PC-9 (cell line): ENCODE data around the gene LMBR1. TPM values are rescaled to one million over a fixed set of nuclear protein-coding genes. Genes with fewer than 3 reads are reported as not detected.
"Not testable (repeated sequence)": the region's sequence is repeated elsewhere in the genome, so short reads cannot be mapped to it uniquely, and the experiment has no call there.

ENCODE experiments used
- BruUV-seq: library from RNA; stranded (reverse); fragments of 400-500 nt; replicated peaks from 2 replicates; lab custom pipeline; 2021; lab: Mats Ljungman, UMichigan
- CTCF ChIA-PET: fragments of 300-600 bp; sonication (Branson Sonifier 250); formaldehyde crosslinking; loops from one replicate; lab custom pipeline; 2022; ENCODE audit warnings: antibody characterized with exemption; lab: Charles Lee
- POLR2A ChIA-PET: fragments of 300-600 bp; sonication (Branson Sonifier 250); formaldehyde crosslinking; loops from one replicate; lab custom pipeline; 2022; ENCODE audit warnings: antibody characterized with exemption; ENCODE audit not compliant: unreplicated experiment; lab: Charles Lee
- DNase-seq, 2 experiments: peaks; one replicate each; pipeline versions ENCODE4 v3.0.0 to v3.0.0-alpha.2; 2015 to 2022; ENCODE audit warnings: mixed read lengths in 1 of 2
- H2AFZ ChIP-seq: fragments of 200-600 bp; sonication (generic); 2 replicates; pipeline ENCODE4 v1.8.1; 2017; ENCODE audit warnings: antibody characterized with exemption
- H3F3A ChIP-seq: fragments of 200-600 bp; sonication (generic); 2 replicates; pipeline ENCODE4 v1.8.1; 2017; ENCODE audit warnings: antibody characterized with exemption, mild to moderate bottlenecking, low read depth; ENCODE audit not compliant: insufficient read depth
- H3K27ac ChIP-seq: fragments of 200-600 bp; sonication (generic); 2 replicates; pipeline ENCODE4 v1.6.1; 2016; ENCODE audit warnings: mixed run types
- H3K27me3 ChIP-seq: fragments of 200-600 bp; sonication (generic); 2 replicates; pipeline ENCODE4 v1.6.1; 2016; ENCODE audit warnings: low read depth, mixed run types; ENCODE audit not compliant: insufficient read depth
- H3K36me3 ChIP-seq: fragments of 200-600 bp; sonication (generic); 2 replicates; pipeline ENCODE4 v1.6.1; 2016; ENCODE audit warnings: low read depth, mixed run types
- H3K4me1 ChIP-seq: fragments of 200-600 bp; sonication (generic); replicated peaks from 2 replicates; pipeline ENCODE4 v1.6.1; 2016; ENCODE audit warnings: mixed run types; ENCODE audit not compliant: insufficient read depth
- H3K4me2 ChIP-seq: fragments of 200-600 bp; sonication (generic); 2 replicates; pipeline ENCODE4 v1.6.1; 2017; ENCODE audit warnings: mixed run types
- H3K4me3 ChIP-seq: fragments of 200-600 bp; sonication (generic); 2 replicates; pipeline ENCODE4 v1.6.1; 2016; ENCODE audit warnings: mixed run types
- H3K79me2 ChIP-seq: fragments of 200-600 bp; sonication (generic); 2 replicates; pipeline ENCODE4 v1.6.1; 2017; ENCODE audit warnings: low read depth, mixed run types
- H3K9me2 ChIP-seq: fragments of 200-600 bp; sonication (generic); 2 replicates; pipeline ENCODE4 v1.8.1; 2017; ENCODE audit warnings: mild to moderate bottlenecking; ENCODE audit not compliant: insufficient read depth
- H3K9me3 ChIP-seq: fragments of 200-600 bp; sonication (generic); 2 replicates; pipeline ENCODE4 v1.8.1; 2016; ENCODE audit warnings: low read depth; ENCODE audit not compliant: insufficient read depth
- H4K20me1 ChIP-seq: fragments of 200-600 bp; sonication (generic); 2 replicates; pipeline ENCODE4 v1.8.1; 2017; ENCODE audit not compliant: insufficient read depth
- EZH2 ChIP-seq: fragments of 200-600 bp; sonication (generic); IDR thresholded peaks from 2 replicates; pipeline ENCODE4 v1.8.0; 2017; ENCODE audit warnings: antibody characterized with exemption, low read depth
- intact Hi-C: fragments of 100-400 bp; cut with micrococcal nuclease; formaldehyde crosslinking; loops from one replicate; pipeline ENCODE4 v1.10.0; 2022; ENCODE audit not compliant: unreplicated experiment
- total RNA-seq: library from RNA; stranded (reverse); gene quantifications from 2 replicates; pipeline ENCODE4 v1.2.3, GENCODE V29; 2021
- TF ChIP-seq, protein P1 (sequence below): fragments of 200-600 bp; sonication (generic); conservative IDR thresholded peaks from 2 replicates; pipeline ENCODE4 v1.6.1; 2017; ENCODE audit warnings: mixed run types, antibody characterized with exemption, mild to moderate bottlenecking, moderate library complexity

The LMBR1 gene
- total RNA-seq, 1 experiment from 2014 or later, result 85.0 TPM

DNA sequence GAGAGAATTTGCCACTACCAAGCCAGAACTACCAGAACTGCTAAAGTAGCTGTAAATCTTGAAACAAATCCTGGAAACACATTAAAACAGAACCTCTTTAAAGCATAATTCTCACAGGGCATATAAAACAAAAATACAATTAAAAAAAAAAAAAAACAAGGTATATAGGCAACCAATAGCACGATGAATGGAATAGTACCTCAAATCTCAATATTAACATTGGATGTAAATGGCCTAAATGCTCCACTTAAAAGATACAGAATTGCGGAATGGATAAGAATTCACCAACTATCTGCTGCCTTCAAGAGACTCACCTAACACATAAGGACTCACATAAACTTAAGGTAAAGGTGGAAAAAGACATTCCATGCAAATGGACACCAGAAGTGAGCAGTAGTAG is 17.2 kb downstream of the LMBR1 start:
- Histone ChIP-seq H4K20me1 (peaks cover 21% of the 10 kb centered on the region), H3K4me2 (no peak overlapping the region), H3K36me3 (no peaks in the 10 kb centered on the region), H3K9me3 (no peaks in the 10 kb centered on the region; the same call in 1 of the 2 replicates), H3K4me1 (no peaks in the 10 kb centered on the region), H3K27ac (no peak overlapping the region), H2AFZ (no peak overlapping the region), H3K9me2 (no peaks in the 10 kb centered on the region), H3K79me2 (peaks cover 75% of the 10 kb centered on the region), H3K27me3 (no peaks in the 10 kb centered on the region), H3F3A (peaks cover 15% of the 10 kb centered on the region), H3K4me3 (no peak overlapping the region)
- CTCF ChIA-PET, result no interaction called here
- TF ChIP-seq, protein P1, sequence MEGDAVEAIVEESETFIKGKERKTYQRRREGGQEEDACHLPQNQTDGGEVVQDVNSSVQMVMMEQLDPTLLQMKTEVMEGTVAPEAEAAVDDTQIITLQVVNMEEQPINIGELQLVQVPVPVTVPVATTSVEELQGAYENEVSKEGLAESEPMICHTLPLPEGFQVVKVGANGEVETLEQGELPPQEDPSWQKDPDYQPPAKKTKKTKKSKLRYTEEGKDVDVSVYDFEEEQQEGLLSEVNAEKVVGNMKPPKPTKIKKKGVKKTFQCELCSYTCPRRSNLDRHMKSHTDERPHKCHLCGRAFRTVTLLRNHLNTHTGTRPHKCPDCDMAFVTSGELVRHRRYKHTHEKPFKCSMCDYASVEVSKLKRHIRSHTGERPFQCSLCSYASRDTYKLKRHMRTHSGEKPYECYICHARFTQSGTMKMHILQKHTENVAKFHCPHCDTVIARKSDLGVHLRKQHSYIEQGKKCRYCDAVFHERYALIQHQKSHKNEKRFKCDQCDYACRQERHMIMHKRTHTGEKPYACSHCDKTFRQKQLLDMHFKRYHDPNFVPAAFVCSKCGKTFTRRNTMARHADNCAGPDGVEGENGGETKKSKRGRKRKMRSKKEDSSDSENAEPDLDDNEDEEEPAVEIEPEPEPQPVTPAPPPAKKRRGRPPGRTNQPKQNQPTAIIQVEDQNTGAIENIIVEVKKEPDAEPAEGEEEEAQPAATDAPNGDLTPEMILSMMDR, result no peak
- TF ChIP-seq EZH2, result no peak
- no TSS peak for BruUV-seq
- DNase-seq, result no peak
- intact Hi-C loops, result no loop called here
- POLR2A ChIA-PET, result no interaction called here

DNA sequence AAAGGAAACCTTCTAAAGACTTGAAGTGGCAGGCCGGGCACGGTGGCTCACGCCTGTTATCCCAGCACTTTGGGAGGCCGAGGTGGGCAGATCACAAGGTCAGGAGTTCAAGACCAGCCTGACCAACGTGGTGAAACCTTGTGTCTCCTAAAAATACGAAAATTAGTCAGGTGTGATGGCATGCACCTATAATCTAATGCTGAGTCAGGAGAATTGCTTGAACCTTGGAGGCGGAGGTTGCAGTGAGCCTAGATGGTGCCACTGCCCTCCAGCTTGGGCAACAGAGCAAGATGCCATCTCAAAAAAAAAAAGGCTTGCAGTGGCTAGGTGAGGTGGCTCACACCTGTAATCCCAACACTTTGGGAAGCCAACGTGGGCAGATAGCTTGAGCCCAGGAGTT is 24.6 kb downstream of the LMBR1 start:
- H3K79me2 ChIP-seq, result peaks cover 64% of the 10 kb centered on the region
- H3K4me3 ChIP-seq, H3K27me3 ChIP-seq, POLR2A ChIA-PET, H3K27ac ChIP-seq, H3K36me3 ChIP-seq, DNase-seq, H3K4me2 ChIP-seq, H3K9me2 ChIP-seq, intact Hi-C loops, H3K9me3 ChIP-seq, BruUV-seq, H2AFZ ChIP-seq, H3K4me1 ChIP-seq: not testable (repeated sequence)
- CTCF ChIA-PET, result interaction anchor here (0.7 kb wide), 1 partner anchor 515 kb away, joined by 5 read pairs; no protein-coding TSS in a partner anchor
- peaks cover 14% of the 10 kb centered on the region; the same call in 1 of the 2 replicates for H3F3A ChIP-seq
- peaks cover 28% of the 10 kb centered on the region for H4K20me1 ChIP-seq

DNA sequence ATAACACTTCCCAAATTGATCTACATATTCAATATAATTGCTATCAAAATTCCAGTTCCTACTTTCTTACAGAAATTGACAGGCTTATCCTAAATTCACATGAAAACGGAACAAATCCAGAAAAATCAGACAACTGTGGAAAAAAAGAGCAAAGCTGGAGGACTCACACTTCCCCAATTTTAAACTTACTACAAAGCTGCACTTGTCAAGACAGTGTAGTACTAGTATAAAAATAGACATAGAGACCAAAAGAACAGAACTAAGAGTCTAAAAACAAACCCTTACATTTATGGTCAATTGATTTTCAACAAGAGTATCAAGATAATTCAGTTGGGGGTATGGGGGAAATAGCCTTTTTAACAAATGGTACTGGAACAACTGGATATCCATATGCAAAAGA is 27.5 kb downstream of the LMBR1 start:
- no TSS peak for BruUV-seq
- Histone ChIP-seq H4K20me1 (peaks cover 17% of the 10 kb centered on the region), H3K4me1 (no peaks in the 10 kb centered on the region), H3K27me3 (no peaks in the 10 kb centered on the region), H3K9me2 (no peaks in the 10 kb centered on the region), H3K27ac (no peak overlapping the region), H3K79me2 (peaks cover 62% of the 10 kb centered on the region), H3K36me3 (peaks cover 13% of the 10 kb centered on the region; the same call in 1 of the 2 replicates), H2AFZ (no peak overlapping the region), H3K9me3 (peaks cover 9% of the 10 kb centered on the region), H3F3A (peaks cover 4% of the 10 kb centered on the region; the same call in 1 of the 2 replicates), H3K4me2 (no peak overlapping the region), H3K4me3 (no peak overlapping the region)
- TF ChIP-seq, protein P1, result no peak
- TF ChIP-seq EZH2, result no peak
- ChIA-PET POLR2A (no interaction called here), CTCF (interaction anchor here (0.7 kb wide), 1 partner anchor 37 kb away, joined by 4 read pairs; no protein-coding TSS in a partner anchor)
- intact Hi-C loops, result no loop called here
- no peak for DNase-seq

DNA sequence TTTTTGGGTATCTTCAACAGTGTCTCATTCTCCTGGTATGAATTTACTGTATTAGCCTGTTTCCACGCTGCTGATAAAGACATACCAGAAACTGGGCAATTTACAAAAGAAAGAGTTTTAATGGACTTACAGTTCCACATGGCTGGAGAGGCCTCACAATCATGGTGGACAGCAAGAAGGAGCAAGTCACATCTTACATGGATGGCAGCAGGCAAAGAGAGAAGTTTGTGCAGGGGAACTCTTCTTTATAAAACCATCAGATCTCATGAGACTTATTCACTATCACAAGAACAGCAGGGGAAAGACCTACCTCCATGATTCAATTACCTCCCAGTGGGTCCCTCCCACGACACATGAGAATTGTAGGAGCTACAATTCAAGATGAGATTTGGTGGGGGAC is 31.0 kb downstream of the LMBR1 start:
- CTCF ChIA-PET, BruUV-seq: not testable (repeated sequence)

More for the DNA sequence above, 31.0 kb downstream of the LMBR1 start:
- H3K27ac ChIP-seq, DNase-seq, H3F3A ChIP-seq, intact Hi-C loops, H3K27me3 ChIP-seq, POLR2A ChIA-PET, H3K9me2 ChIP-seq, H3K4me1 ChIP-seq, H3K4me3 ChIP-seq, H2AFZ ChIP-seq, H4K20me1 ChIP-seq, H3K4me2 ChIP-seq: not testable (repeated sequence)
- Histone ChIP-seq H3K36me3 (peaks cover 19% of the 10 kb centered on the region; the same call in 1 of the 2 replicates), H3K79me2 (peaks cover 56% of the 10 kb centered on the region), H3K9me3 (peaks cover 14% of the 10 kb centered on the region)
